GM12865 (cell line): ENCODE measurements around the gene HERC3.
A peak's percentile ranks its signal among the peaks of the same experiment; 100 is the strongest.
"Not testable (repeated sequence)": the region's sequence is repeated elsewhere in the genome, so short reads cannot be mapped to it uniquely, and the experiment has no call there.

Experiments used
- DNase-seq: peaks from one replicate; pipeline ENCODE4 v3.0.0; 2010; ENCODE audit warnings: low read depth
- H3K4me3 ChIP-seq: 2 replicates; pipeline ENCODE4 v1.5.1; 2011; ENCODE audit warnings: mild to moderate bottlenecking, low read depth, low read length, control low read depth
- TF ChIP-seq, protein P1 (sequence below): IDR thresholded peaks from 2 replicates; pipeline ENCODE4 v1.5.1; 2011; ENCODE audit warnings: low read length, control low read depth, low read depth, inconsistent platforms; ENCODE audit not compliant: insufficient read depth; ENCODE audit errors: missing control alignments

HERC3 gene

GRCh38 chr4:88605736-88606135 is 13.5 kb downstream of the HERC3 start:
- peak; percentile 14 for DNase-seq

DNA sequence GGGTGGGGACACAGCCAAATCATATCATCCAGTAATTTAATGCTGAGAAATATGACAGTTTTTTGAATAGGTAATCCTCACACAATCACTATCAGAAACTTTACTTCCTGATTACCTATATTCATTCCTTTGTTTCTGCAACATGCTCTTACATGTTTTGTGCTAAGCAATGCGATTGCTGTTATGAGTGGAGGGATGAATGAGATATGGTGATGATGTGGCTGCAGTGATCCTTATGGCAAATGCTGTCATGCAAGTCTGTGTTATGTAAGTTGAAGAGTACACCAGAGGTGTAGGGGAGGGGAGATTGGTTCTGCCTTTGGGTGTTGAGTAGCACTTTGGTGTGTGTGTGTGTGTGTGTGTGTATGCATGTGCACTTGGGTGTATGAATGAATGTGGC is 14.6 kb downstream of the HERC3 start:
- no peak overlapping the region for H3K4me3 ChIP-seq
- DNase-seq: no peak
- TF ChIP-seq, protein P1, sequence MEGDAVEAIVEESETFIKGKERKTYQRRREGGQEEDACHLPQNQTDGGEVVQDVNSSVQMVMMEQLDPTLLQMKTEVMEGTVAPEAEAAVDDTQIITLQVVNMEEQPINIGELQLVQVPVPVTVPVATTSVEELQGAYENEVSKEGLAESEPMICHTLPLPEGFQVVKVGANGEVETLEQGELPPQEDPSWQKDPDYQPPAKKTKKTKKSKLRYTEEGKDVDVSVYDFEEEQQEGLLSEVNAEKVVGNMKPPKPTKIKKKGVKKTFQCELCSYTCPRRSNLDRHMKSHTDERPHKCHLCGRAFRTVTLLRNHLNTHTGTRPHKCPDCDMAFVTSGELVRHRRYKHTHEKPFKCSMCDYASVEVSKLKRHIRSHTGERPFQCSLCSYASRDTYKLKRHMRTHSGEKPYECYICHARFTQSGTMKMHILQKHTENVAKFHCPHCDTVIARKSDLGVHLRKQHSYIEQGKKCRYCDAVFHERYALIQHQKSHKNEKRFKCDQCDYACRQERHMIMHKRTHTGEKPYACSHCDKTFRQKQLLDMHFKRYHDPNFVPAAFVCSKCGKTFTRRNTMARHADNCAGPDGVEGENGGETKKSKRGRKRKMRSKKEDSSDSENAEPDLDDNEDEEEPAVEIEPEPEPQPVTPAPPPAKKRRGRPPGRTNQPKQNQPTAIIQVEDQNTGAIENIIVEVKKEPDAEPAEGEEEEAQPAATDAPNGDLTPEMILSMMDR: no peak

More at GRCh38 chr4:88605736-88606135, 13.5 kb downstream of the HERC3 start:
- TF ChIP-seq, protein P1: no peak
- no peak overlapping the region for H3K4me3 ChIP-seq

- no peak overlapping the region for H3K4me3 ChIP-seq
- no peak for DNase-seq
- TF ChIP-seq, protein P1: no peak
These were observed 17.1 kb downstream of the HERC3 start for GRCh38 chr4:88609387-88609786.

DNA sequence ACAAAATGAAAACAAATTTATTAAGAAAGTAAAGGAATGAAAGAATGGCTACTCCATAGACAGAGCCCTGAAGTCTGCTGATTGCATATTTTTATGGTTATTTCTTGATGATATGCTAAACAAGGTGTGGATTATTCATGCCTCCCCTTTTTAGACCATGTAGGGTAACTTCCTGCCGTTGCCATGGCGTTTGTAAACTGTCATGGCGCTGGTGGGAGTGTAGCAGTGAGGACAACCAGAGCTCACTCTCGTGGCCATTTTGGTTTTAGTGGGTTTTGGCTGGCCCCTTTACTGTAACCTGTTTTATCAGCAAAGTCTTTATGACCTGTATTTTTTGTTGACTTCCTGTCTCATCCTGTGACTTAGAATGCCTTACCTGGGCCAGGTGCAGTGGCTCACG is 17.5 kb downstream of the HERC3 start:
- DNase-seq: not testable (repeated sequence)

GRCh38 chr4:88610771-88611170 is 18.5 kb downstream of the HERC3 start:
- TF ChIP-seq, protein P1: no peak
- no peak for DNase-seq

More for the DNA sequence above, 17.5 kb downstream of the HERC3 start:
- H3K4me3 ChIP-seq: not testable (repeated sequence)

GRCh38 chr4:88613417-88613875 is 21.2 kb downstream of the HERC3 start:
- DNase-seq: peak; percentile 47
- TF ChIP-seq, protein P1: no peak
- no peak overlapping the region for H3K4me3 ChIP-seq

More at GRCh38 chr4:88610771-88611170, 18.5 kb downstream of the HERC3 start:
- no peak overlapping the region for H3K4me3 ChIP-seq

- TF ChIP-seq, protein P1: no peak
- no peak overlapping the region for H3K4me3 ChIP-seq
- no peak for DNase-seq
These were observed 21.8 kb downstream of the HERC3 start for GRCh38 chr4:88614058-88614457.
